Measurements from ENCODE around the gene RORC. TPM values are rescaled to one million over a fixed set of nuclear protein-coding genes. Genes with fewer than 3 reads are reported as not detected.

RORC gene
- total and polyA plus RNA-seq, 2 of the 8 experiments (the other 6 are each of a cell fraction or from before 2014, with no cell fraction given): 0.44 to 0.54 TPM

- TF ChIP-seq BACH1 (IDR thresholded peaks at IDR 0.05; ENCODE audit: low read length) (no peak), E2F6 (IDR thresholded peaks at IDR 0.05) (no peak), POU5F1 (IDR thresholded peaks at IDR 0.05; ENCODE audit: low read depth, low read length) (no peak)
- Histone ChIP-seq H3K14ac (ENCODE audit: insufficient read length) (no peak overlapping the region), H3K27ac (ENCODE audit: low read depth, low read length) (no peak overlapping the region), H3K36me3 (ENCODE audit: control insufficient read depth in 2 of 4, insufficient read depth in 4 of 4, low read length in 3 of 4) (no peaks in the 10 kb centered on the region), H3K56ac (replicated peaks; ENCODE audit: insufficient read length, low read depth, low read length) (no peak overlapping the region), H2BK15ac (ENCODE audit: low read length) (no peak overlapping the region), H3K9ac (replicated peaks in 1 of 4; ENCODE audit: extremely low read depth in 1 of 4, low read depth in 3 of 4, low read length in 3 of 4) (no peak overlapping the region), H3K18ac (ENCODE audit: extremely low read depth, low read length) (no peak overlapping the region), H2BK5ac (ENCODE audit: low read depth, low read length) (no peak overlapping the region), H2AFZ (ENCODE audit: low read length) (no peak overlapping the region), H4K5ac (ENCODE audit: insufficient read length, low read depth, low read length) (no peak overlapping the region), H2BK120ac (replicated peaks; ENCODE audit: low read depth, low read length) (no peak overlapping the region), H3K4me1 (replicated peaks in 1 of 4; ENCODE audit: control insufficient read depth in 3 of 4, insufficient read depth in 4 of 4, low read length in 3 of 4) (peaks cover 0 to 8% (median under 1%) of the 10 kb centered on the region in 4 experiments; a peak in 3 of 7 replicates), H3K27me3 (replicated peaks in 1 of 4; ENCODE audit: control insufficient read depth in 3 of 4, extremely low read depth in 1 of 4, insufficient read depth in 3 of 4, low read length in 3 of 4) (peaks cover 0 to 17% (median 4%) of the 10 kb centered on the region in 4 experiments; a peak in 4 of 7 replicates), H3K4ac (replicated peaks; ENCODE audit: insufficient read length, low read depth, low read length) (no peak overlapping the region), H4K8ac (ENCODE audit: extremely low read depth, insufficient read depth, low read length) (no peak overlapping the region), H3K23ac (ENCODE audit: insufficient read length) (no peak overlapping the region), H4K91ac (replicated peaks; ENCODE audit: insufficient read length, low read length) (no peak overlapping the region), H4K20me1 (replicated peaks in 1 of 2; ENCODE audit: control insufficient read depth in 1 of 2, insufficient read depth in 2 of 2, low read length in 2 of 2) (no peaks in the 10 kb centered on the region), H3K9me3 (ENCODE audit: insufficient read depth in 2 of 2, low read depth in 1 of 2, low read length in 1 of 2) (no peaks in the 10 kb centered on the region), H3K23me2 (ENCODE audit: low read depth, low read length) (no peaks in the 10 kb centered on the region), H3K79me2 (ENCODE audit: control insufficient read depth in 1 of 2, insufficient read depth in 2 of 2, low read length in 2 of 2) (no peaks in the 10 kb centered on the region), H2BK12ac (ENCODE audit: low read depth, low read length) (no peak overlapping the region), H2BK20ac (ENCODE audit: low read length) (no peak overlapping the region), H3K79me1 (ENCODE audit: low read depth, low read length) (no peaks in the 10 kb centered on the region), H2AK5ac (ENCODE audit: low read depth, low read length) (no peak overlapping the region), H3K4me3 (ENCODE audit: extremely low read depth in 1 of 4, insufficient read depth in 2 of 4, low read depth in 3 of 4, low read length in 4 of 4) (no peak overlapping the region), H3K4me2 (ENCODE audit: insufficient read depth in 1 of 2, low read depth in 2 of 2, low read length in 2 of 2) (no peak overlapping the region)
- POLR2A ChIA-PET (ENCODE audit: partially characterized antibody): no interaction called here
- DNase-seq (ENCODE audit: low read depth in 1 of 2, low spot score in 2 of 2) (no peak), FAIRE-seq (no peak)
- CTCF ChIA-PET (ENCODE audit: partially characterized antibody): interaction anchor here (1.3 kb wide), 1 partner anchor 148 kb away, joined by 3 read pairs; no protein-coding TSS in a partner anchor
- WGBS, 2 experiments (ENCODE audit: extremely low coverage in 1 of 2, insufficient coverage in 1 of 2, insufficient read length in 1 of 2, insufficient replicate concordance in 2 of 2, low coverage in 1 of 2, low lambda C conversion rate in 2 of 2, missing lambda C conversion rate in 1 of 2): 85% methylated on average over 7 of the region's 7 CpGs; no CpG with 5 or more reads in 1 of the 2 experiments
Measured at GRCh38 chr1:151867765-151868411, 36.3 kb upstream of the RORC start.

All from H1 (cell line).